Transverse colon (tissue), 4 donors: ENCODE results near the gene ADIRF. TPM values are rescaled to one million over a fixed set of nuclear protein-coding genes. Genes with fewer than 3 reads are reported as not detected.

Experiments used
- DNase-seq: peaks from one replicate; pipeline ENCODE4 v3.0.0-alpha.2; 2019
- H3K27ac ChIP-seq, 4 donors: fragments of 200-600 bp; sonication (generic); 2 replicates each; pipeline ENCODE4 v1.5.1; 2016 to 2018; ENCODE audit warnings: inconsistent platforms in 4 of 4
- H3K27me3 ChIP-seq: fragments of 200-600 bp; sonication (generic); 2 replicates; pipeline ENCODE4 v1.5.1; 2017; ENCODE audit warnings: inconsistent platforms
- H3K36me3 ChIP-seq, 4 donors: fragments of 200-600 bp; sonication (generic); 2 replicates each; pipeline ENCODE4 v1.5.1; 2017 to 2019; ENCODE audit warnings: inconsistent platforms in 4 of 4
- H3K4me1 ChIP-seq, 4 donors: fragments of 200-600 bp; sonication (generic); 2 replicates each; pipeline ENCODE4 v1.5.1; 2017 to 2020; ENCODE audit warnings: inconsistent platforms in 4 of 4
- H3K4me3 ChIP-seq, 4 donors: fragments of 200-600 bp; sonication (generic); 1 replicate in 1 of 4; 2 replicates in 3 of 4; pipeline versions ENCODE4 v1.5.1 to v1.6.1; 2017 to 2019; ENCODE audit warnings: inconsistent platforms in 4 of 4
- H3K9me3 ChIP-seq, 2 donors: fragments of 200-600 bp; sonication (generic); 2 replicates each; pipeline ENCODE4 v1.5.1; 2017 to 2019; ENCODE audit warnings: inconsistent platforms in 2 of 2
- CTCF ChIP-seq, 5 experiments: fragments of 200-600 bp in 3 of 5; fragments of 450-650 bp in 2 of 5; sonication (generic) in 3 of 5; IDR thresholded peaks; 1 replicate in 2 of 5; 2 replicates in 3 of 5; pipeline ENCODE4 v1.5.1; 2016 to 2017; ENCODE audit warnings: antibody characterized with exemption in 5 of 5, inconsistent platforms in 3 of 5, mild to moderate bottlenecking in 2 of 5, moderate library complexity in 1 of 5
- EP300 ChIP-seq: sonication (generic); formaldehyde crosslinking; IDR thresholded peaks from one replicate; pipeline ENCODE4 v1.6.1; 2017; ENCODE audit warnings: antibody characterized with exemption, low read depth
- POLR2A ChIP-seq: fragments of 450-650 bp; IDR thresholded peaks from one replicate; pipeline ENCODE4 v1.6.1; 2016; ENCODE audit warnings: antibody characterized with exemption, mild to moderate bottlenecking, moderate library complexity
- POLR2AphosphoS5 ChIP-seq, 3 donors: sonication (generic); formaldehyde crosslinking; IDR thresholded peaks; one replicate each; pipeline ENCODE4 v1.6.1; 2016; ENCODE audit warnings: antibody characterized with exemption in 3 of 3
- WGBS, 2 donors: methylation state at CpG; one replicate each; pipeline ENCODE4 v1.1.5; 2018; ENCODE audit warnings: low coverage in 1 of 2; 5-methylcytosine and 5-hydroxymethylcytosine counted together
- in situ Hi-C, 4 donors: fragments of 200-750 bp; cut with MboI; loops; one replicate each; pipeline versions ENCODE4 v1.15.0 to v1.15.1; 2017; ENCODE audit warnings: low sequenced_read_pairs in 3 of 4, low pct_ligation_motif_present in 1 of 4, low pct_unique_long_range_greater_than_20kb in 1 of 4
- intact Hi-C: fragments of 100-400 bp; cut with DNase I; formaldehyde crosslinking; loops from one replicate; pipeline ENCODE4 v1.15.1; 2023; ENCODE audit warnings: low total_unique reads
- total RNA-seq, 4 donors: library from RNA; depleted of rRNA; stranded (reverse); fragments of >200 nt; gene quantifications; one replicate each; pipeline ENCODE4 v1.1.0, GENCODE V29; 2016

Gene ADIRF
- total RNA-seq, 4 donors from 2014 or later: 35.0 to 194 (median 117) TPM

GRCh38 chr10:86958901-86959736 is 9.2 kb upstream of the ADIRF start:
- peak overlapping the region; percentile 33 to 69 (median 46) for H3K27ac ChIP-seq
- in situ Hi-C loops (no loop called here), intact Hi-C loops (no loop called here)
- 57% methylated on average over 14 of the region's 16 CpGs; no CpG with 5 or more reads in 1 of the 2 donors for WGBS, 2 donors
- no peaks in the 10 kb centered on the region for H3K36me3 ChIP-seq
- H3K27me3 ChIP-seq: no peaks in the 10 kb centered on the region
- TF ChIP-seq POLR2A (no peak), CTCF (IDR thresholded peaks at IDR 0.05) (no peak)
- peaks cover 0 to 26% (median 9%) of the 10 kb centered on the region in 4 donors for H3K4me1 ChIP-seq
- peak overlapping the region in 1 of 4 donors; percentile 2 for H3K4me3 ChIP-seq
- H3K9me3 ChIP-seq: no peaks in the 10 kb centered on the region
- DNase-seq: no peak

- intact Hi-C loops (no loop called here), in situ Hi-C loops (no loop called here)
- 86% methylated on average over 2 of the region's 2 CpGs; no CpG with 5 or more reads in 1 of the 2 donors for WGBS, 2 donors
- Histone ChIP-seq H3K4me1 (peaks cover 0 to 21% (median 7%) of the 10 kb centered on the region in 4 donors), H3K27ac (peak overlapping the region in 2 of 4 donors; percentile 8 to 46), H3K9me3 (no peaks in the 10 kb centered on the region), H3K36me3 (no peaks in the 10 kb centered on the region), H3K4me3 (no peak overlapping the region), H3K27me3 (no peaks in the 10 kb centered on the region)
- no peak for TF ChIP-seq CTCF (IDR thresholded peaks at IDR 0.05)
- TF ChIP-seq POLR2AphosphoS5 (IDR thresholded peaks at IDR 0.05): no peak
- no peak for DNase-seq
These were observed 8.6 kb upstream of the ADIRF start for GRCh38 chr10:86959737-86960002.

- H3K36me3 ChIP-seq: no peaks in the 10 kb centered on the region
- no peak overlapping the region for H3K4me3 ChIP-seq
- WGBS, 2 donors: 61 to 68% methylated on average over 4 to 37 of the region's 37 CpGs
- in situ Hi-C loops (no loop called here), intact Hi-C loops (no loop called here)
- H3K4me1 ChIP-seq: peaks cover 0 to 15% (median 7%) of the 10 kb centered on the region in 4 donors
- no peaks in the 10 kb centered on the region for H3K27me3 ChIP-seq
- peak; percentile 52 for DNase-seq
- no peaks in the 10 kb centered on the region for H3K9me3 ChIP-seq
- peak overlapping the region in 2 of 4 donors; percentile 8 to 46 for H3K27ac ChIP-seq
- peak; percentile 77 to 93 (median 87) for TF ChIP-seq CTCF (IDR thresholded peaks at IDR 0.05)
- no peak for TF ChIP-seq POLR2AphosphoS5 (IDR thresholded peaks at IDR 0.05)
- TF ChIP-seq EP300: no peak
- no peak for TF ChIP-seq POLR2A
These were observed 8.0 kb upstream of the ADIRF start for GRCh38 chr10:86960003-86960862.

GRCh38 chr10:86960863-86961434 is 7.3 kb upstream of the ADIRF start:
- in situ Hi-C loops: no loop called here
- no peaks in the 10 kb centered on the region for H3K27me3 ChIP-seq
- peak; percentile 2 for DNase-seq
- H3K36me3 ChIP-seq: no peaks in the 10 kb centered on the region
- intact Hi-C loops: no loop called here
- TF ChIP-seq EP300 (no peak), POLR2A (no peak), POLR2AphosphoS5 (IDR thresholded peaks at IDR 0.05) (no peak), CTCF (IDR thresholded peaks at IDR 0.05) (no peak)
- peaks cover 0 to 15% (median 7%) of the 10 kb centered on the region in 4 donors for H3K4me1 ChIP-seq
- no peaks in the 10 kb centered on the region for H3K9me3 ChIP-seq
- H3K27ac ChIP-seq: no peak overlapping the region
- no peak overlapping the region for H3K4me3 ChIP-seq
- WGBS, 2 donors: 86% methylated on average over 9 of the region's 9 CpGs; no CpG with 5 or more reads in 1 of the 2 donors
